HepG2 (cell line): Measurements from ENCODE around the gene P2RX7. TPM values are rescaled to one million over a fixed set of nuclear protein-coding genes. Genes with fewer than 3 reads are reported as not detected.

Experiments used
- ATF3 ChIP-seq: sonication (generic); formaldehyde crosslinking; IDR thresholded peaks from 2 replicates; pipeline ENCODE4 v1.4.0; 2020; ENCODE audit warnings: missing genetic modification reagents
- CREB1 ChIP-seq, 2 experiments: fragments of 450-650 bp in 1 of 2; IDR thresholded peaks; 2 replicates each; pipeline ENCODE4 v1.6.1; 2016 to 2017; ENCODE audit warnings: control low read depth in 1 of 2, mild to moderate bottlenecking in 1 of 2, missing compliant biosample characterization in 1 of 2, missing genetic modification characterization in 1 of 2
- ESRRA ChIP-seq: sonication (generic); formaldehyde crosslinking; IDR thresholded peaks from 2 replicates; pipeline ENCODE4 v1.5.1; 2020; ENCODE audit warnings: mild to moderate bottlenecking, low read depth, missing genetic modification reagents
- GRHL1 ChIP-seq: sonication (generic); formaldehyde crosslinking; conservative IDR thresholded peaks from 2 replicates; pipeline ENCODE4 v1.8.0; 2022; ENCODE audit warnings: missing genetic modification reagents
- HDAC1 ChIP-seq: sonication (generic); formaldehyde crosslinking; IDR thresholded peaks from 2 replicates; pipeline ENCODE4 v1.5.1; 2020; ENCODE audit warnings: mild to moderate bottlenecking, missing genetic modification reagents
- HMG20A ChIP-seq: IDR thresholded peaks from 2 replicates; pipeline ENCODE4 v1.6.1; 2016; ENCODE audit warnings: borderline replicate concordance
- HNF4G ChIP-seq, 2 experiments: sonication (generic) in 1 of 2; formaldehyde crosslinking in 1 of 2; IDR thresholded peaks; 2 replicates each; pipeline versions ENCODE4 v1.4.0 to v1.6.1; 2011 to 2020; ENCODE audit warnings: borderline replicate concordance in 2 of 2, low read depth in 2 of 2, mild to moderate bottlenecking in 2 of 2, low read length in 1 of 2, missing genetic modification reagents in 1 of 2, moderate library complexity in 1 of 2
- KAT7 ChIP-seq: IDR thresholded peaks from 2 replicates; pipeline ENCODE4 v1.6.1; 2018; ENCODE audit warnings: borderline replicate concordance, missing compliant biosample characterization
- NR2C2 ChIP-seq: sonication (generic); formaldehyde crosslinking; IDR thresholded peaks from 2 replicates; pipeline ENCODE4 v1.4.0; 2020; ENCODE audit warnings: missing genetic modification reagents, mild to moderate bottlenecking, moderate library complexity, borderline replicate concordance
- NR2F6 ChIP-seq, 2 experiments: IDR thresholded peaks; 2 replicates each; pipeline ENCODE4 v1.6.1; 2016; ENCODE audit warnings: antibody characterized with exemption in 1 of 2, mild to moderate bottlenecking in 1 of 2
- ONECUT2 ChIP-seq: sonication (generic); formaldehyde crosslinking; IDR thresholded peaks from 2 replicates; pipeline ENCODE4 v1.4.0; 2020; ENCODE audit warnings: missing genetic modification reagents
- RBM39 ChIP-seq: fragments of 200-400 bp; formaldehyde crosslinking; IDR thresholded peaks from one replicate; pipeline ENCODE4 v1.6.1; 2018; ENCODE audit warnings: antibody characterized with exemption, mild to moderate bottlenecking, low read depth, low read length; ENCODE audit not compliant: poor library complexity, severe bottlenecking
- SIN3B ChIP-seq: fragments of 150-350 bp; IDR thresholded peaks from 2 replicates; pipeline ENCODE4 v1.6.1; 2014; ENCODE audit warnings: low read length
- TEAD3 ChIP-seq: optimal IDR thresholded peaks from 2 replicates; pipeline ENCODE3; 2016; ENCODE audit warnings: borderline replicate concordance
- ZBTB43 ChIP-seq: sonication (generic); formaldehyde crosslinking; conservative IDR thresholded peaks from 2 replicates; pipeline ENCODE4 v1.4.0; 2020; ENCODE audit warnings: missing genetic modification reagents
- ZMAT3 ChIP-seq: sonication (generic); formaldehyde crosslinking; conservative IDR thresholded peaks from 2 replicates; pipeline ENCODE4 v1.7.0; 2021; ENCODE audit warnings: missing genetic modification reagents
- ZNF143 ChIP-seq: sonication (generic); formaldehyde crosslinking; IDR thresholded peaks from 2 replicates; pipeline ENCODE4 v1.4.0; 2020; ENCODE audit warnings: missing genetic modification reagents
- ZNF234 ChIP-seq: sonication (generic); formaldehyde crosslinking; conservative IDR thresholded peaks from 2 replicates; pipeline ENCODE4 v1.5.1; 2020; ENCODE audit warnings: mild to moderate bottlenecking, missing genetic modification reagents
- ZNF501 ChIP-seq: sonication (generic); formaldehyde crosslinking; IDR thresholded peaks from 2 replicates; pipeline ENCODE4 v1.5.1; 2020; ENCODE audit warnings: mild to moderate bottlenecking, moderate library complexity, missing genetic modification reagents
- ZNF552 ChIP-seq: sonication (generic); formaldehyde crosslinking; IDR thresholded peaks from 2 replicates; pipeline ENCODE4 v1.9.0; 2022; ENCODE audit warnings: missing genetic modification reagents, mild to moderate bottlenecking, borderline replicate concordance
- ZNF740 ChIP-seq: sonication (generic); formaldehyde crosslinking; IDR thresholded peaks from 2 replicates; pipeline ENCODE4 v1.4.0; 2020; ENCODE audit warnings: missing genetic modification reagents
- ZNF883 ChIP-seq: sonication (generic); formaldehyde crosslinking; IDR thresholded peaks from 2 replicates; pipeline ENCODE4 v1.5.1; 2020; ENCODE audit warnings: mild to moderate bottlenecking, missing genetic modification reagents; ENCODE audit errors: not compliant biosample characterization
- polyA plus RNA-seq, 8 experiments: library from polyadenylated mRNA; depleted of rRNA in 3 of 8; stranded (reverse) in 7 of 8; unstranded in 1 of 8; fragments of >200 nt; fragmentation: Illumina TruSeq in 4 of 8; extraction: Trizol in 4 of 8; gene quantifications; 2 replicates each; pipeline versions ENCODE4 v1.2.1 to v1.2.3, GENCODE V29; 2011 to 2016; ENCODE audit warnings: low read depth in 4 of 8, missing spikeins in 1 of 8, mixed read lengths in 1 of 8; ENCODE audit not compliant: insufficient read depth in 1 of 8
- total RNA-seq, 5 experiments: library from RNA; depleted of rRNA; stranded (reverse); fragments of >200 nt; fragmentation: Illumina TruSeq; extraction: Trizol; gene quantifications; 2 replicates each; pipeline ENCODE4 v1.2.3, GENCODE V29; 2016; ENCODE audit warnings: low read depth in 1 of 5

P2RX7 gene
- total and polyA plus RNA-seq, 2 of the 13 experiments (the other 11 are each of a cell fraction or from before 2014, with no cell fraction given) = 0.13 to 0.73 TPM

GRCh38 chr12:121089031-121089812, 43.5 kb upstream of the P2RX7 start (continued):
- TF ChIP-seq ZNF234 (CRISPR knock-in tag) (no peak), ZNF740 (no peak), CREB1 (IDR thresholded peaks at IDR 0.05) (no peak), CREB1 (CRISPR knock-in tag; IDR thresholded peaks at IDR 0.05) (no peak), HMG20A (CRISPR knock-in tag) (no peak; the same call in 1 of the 2 replicates), ATF3 (CRISPR knock-in tag) (no peak), ZNF501 (CRISPR knock-in tag) (peak; percentile 64; the same call in 1 of the 2 replicates), KAT7 (CRISPR knock-in tag) (no peak), ZMAT3 (no peak), NR2F6 (IDR thresholded peaks at IDR 0.05) (peak; percentile 61), NR2F6 (CRISPR knock-in tag; IDR thresholded peaks at IDR 0.05) (peak; percentile 86), ZBTB43 (no peak), SIN3B (no peak), NR2C2 (CRISPR knock-in tag) (peak; percentile 94), ZNF143 (no peak), HDAC1 (CRISPR knock-in tag) (peak; percentile 90), RBM39 (no peak), HNF4G (IDR thresholded peaks at IDR 0.05; ENCODE audit: borderline replicate concordance, low read depth, low read length) (peak; percentile 82), HNF4G (CRISPR knock-in tag; IDR thresholded peaks at IDR 0.05; ENCODE audit: borderline replicate concordance, low read depth) (peak; percentile 86; the same call in 1 of the 2 replicates), ZNF883 (no peak), TEAD3 (CRISPR knock-in tag) (peak; percentile 68), GRHL1 (CRISPR knock-in tag) (no peak), ZNF552 (CRISPR knock-in tag) (no peak), ONECUT2 (CRISPR knock-in tag) (no peak), ESRRA (CRISPR knock-in tag) (peak; percentile 100)
